Lower leg skin (tissue), 3 donors: ENCODE measurements around the gene CEP83.

ENCODE experiments used
- CTCF ChIP-seq, 3 donors: fragments of 450-650 bp; IDR thresholded peaks; one replicate each; pipeline ENCODE4 v1.5.1; 2016; ENCODE audit warnings: antibody characterized with exemption in 3 of 3, mild to moderate bottlenecking in 3 of 3, moderate library complexity in 2 of 3
- POLR2A ChIP-seq, 2 donors: fragments of 450-650 bp; IDR thresholded peaks; one replicate each; pipeline ENCODE4 v1.6.1; 2016 to 2017; ENCODE audit warnings: antibody characterized with exemption in 2 of 2, mild to moderate bottlenecking in 1 of 2, moderate library complexity in 1 of 2

GRCh38 chr12:94327809-94328208 lies 131.9 kb downstream of the CEP83 start:
- TF ChIP-seq CTCF (IDR thresholded peaks at IDR 0.05), result no peak
- no peak for TF ChIP-seq POLR2A (IDR thresholded peaks at IDR 0.05)
